Measurements from ENCODE around the gene OAT.

Gene OAT

GRCh38 chr10:124376411-124376810 lies 42.3 kb downstream of the OAT start:
- no peak for ATAC-seq

GRCh38 chr10:124375691-124376090 lies 43.0 kb downstream of the OAT start:
- TF ChIP-seq CREB5 (CRISPR knock-in tag; IDR thresholded peaks at IDR 0.05; ENCODE audit: low read depth) (no peak), GLIS3 (CRISPR knock-in tag; IDR thresholded peaks at IDR 0.05) (no peak), ZNF8 (CRISPR knock-in tag; IDR thresholded peaks at IDR 0.05) (no peak), ISL1 (CRISPR knock-in tag; IDR thresholded peaks at IDR 0.05) (no peak), RARB (CRISPR knock-in tag; IDR thresholded peaks at IDR 0.05) (no peak), CSDC2 (CRISPR knock-in tag; IDR thresholded peaks at IDR 0.05) (no peak), ARNTL (CRISPR knock-in tag; IDR thresholded peaks at IDR 0.05; ENCODE audit: borderline replicate concordance, low read depth) (no peak), TSHZ2 (CRISPR knock-in tag; IDR thresholded peaks at IDR 0.05) (no peak), PATZ1 (CRISPR knock-in tag; IDR thresholded peaks at IDR 0.05; ENCODE audit: borderline replicate concordance) (no peak), CSRNP3 (CRISPR knock-in tag; IDR thresholded peaks at IDR 0.05) (no peak)
- ATAC-seq, result no peak

More at GRCh38 chr10:124376411-124376810, 42.3 kb downstream of the OAT start:
- TF ChIP-seq ARNTL (CRISPR knock-in tag; IDR thresholded peaks at IDR 0.05; ENCODE audit: borderline replicate concordance, low read depth), result no peak
- no peak for TF ChIP-seq OSR1 (CRISPR knock-in tag; IDR thresholded peaks at IDR 0.05)
- no peak for TF ChIP-seq PPARA (CRISPR knock-in tag; IDR thresholded peaks at IDR 0.05; ENCODE audit: borderline replicate concordance)
- TF ChIP-seq RARB (CRISPR knock-in tag; IDR thresholded peaks at IDR 0.05), result no peak
- TF ChIP-seq ZNF565 (CRISPR knock-in tag; conservative IDR thresholded peaks at IDR 0.05; ENCODE audit: low read depth), result no peak
- no peak for TF ChIP-seq SNAI2 (CRISPR knock-in tag; IDR thresholded peaks at IDR 0.05)
- no peak for TF ChIP-seq ZNF8 (CRISPR knock-in tag; IDR thresholded peaks at IDR 0.05)
- no peak for TF ChIP-seq ESRRG (CRISPR knock-in tag; IDR thresholded peaks at IDR 0.05)
- no peak for TF ChIP-seq TSHZ2 (CRISPR knock-in tag; IDR thresholded peaks at IDR 0.05)
- no peak for TF ChIP-seq GLIS3 (CRISPR knock-in tag; IDR thresholded peaks at IDR 0.05)
- no peak for TF ChIP-seq BACH2 (CRISPR knock-in tag; IDR thresholded peaks at IDR 0.05; ENCODE audit: borderline replicate concordance)
- no peak for TF ChIP-seq TOX (CRISPR knock-in tag; IDR thresholded peaks at IDR 0.05; ENCODE audit: borderline replicate concordance)
- no peak for TF ChIP-seq ZFP30 (CRISPR knock-in tag; IDR thresholded peaks at IDR 0.05)
- TF ChIP-seq ZNF70 (CRISPR knock-in tag; IDR thresholded peaks at IDR 0.05), result no peak
- no peak for TF ChIP-seq PATZ1 (CRISPR knock-in tag; IDR thresholded peaks at IDR 0.05; ENCODE audit: borderline replicate concordance)
- no peak for TF ChIP-seq CREB5 (CRISPR knock-in tag; IDR thresholded peaks at IDR 0.05; ENCODE audit: low read depth)
- TF ChIP-seq CSDC2 (CRISPR knock-in tag; IDR thresholded peaks at IDR 0.05), result no peak
- TF ChIP-seq ISL1 (CRISPR knock-in tag; IDR thresholded peaks at IDR 0.05), result no peak

Data from SK-N-SH treated with all-trans-retinoic acid at 6 μM for 48 hours (cell line).